ENCODE results near the gene GLB1L. TPM values are rescaled to one million over a fixed set of nuclear protein-coding genes. Genes with fewer than 3 reads are reported as not detected.
A peak's percentile ranks its signal among the peaks of the same experiment; 100 is the strongest.

GLB1L gene
- total and polyA plus RNA-seq, 8 donors: 0.58 to 31.4 (median 3.1) TPM; not detected in 1

GRCh38 chr2:219292616-219293015, 47.4 kb upstream of the GLB1L start:
- H3K4me3 ChIP-seq: no peak overlapping the region
- H3K36me3 ChIP-seq: no peaks in the 10 kb centered on the region
- WGBS, 5 donors: 83 to 92% (median 87%) methylated on average over 9 of the region's 9 CpGs
- H3K9me3 ChIP-seq: no peaks in the 10 kb centered on the region
- intact Hi-C loops (cut with DNase I; ENCODE audit: low total_unique reads): no loop called here
- H3K27me3 ChIP-seq: no peaks in the 10 kb centered on the region
- no peak for TF ChIP-seq POLR2A (IDR thresholded peaks at IDR 0.05)
- TF ChIP-seq, protein P1, sequence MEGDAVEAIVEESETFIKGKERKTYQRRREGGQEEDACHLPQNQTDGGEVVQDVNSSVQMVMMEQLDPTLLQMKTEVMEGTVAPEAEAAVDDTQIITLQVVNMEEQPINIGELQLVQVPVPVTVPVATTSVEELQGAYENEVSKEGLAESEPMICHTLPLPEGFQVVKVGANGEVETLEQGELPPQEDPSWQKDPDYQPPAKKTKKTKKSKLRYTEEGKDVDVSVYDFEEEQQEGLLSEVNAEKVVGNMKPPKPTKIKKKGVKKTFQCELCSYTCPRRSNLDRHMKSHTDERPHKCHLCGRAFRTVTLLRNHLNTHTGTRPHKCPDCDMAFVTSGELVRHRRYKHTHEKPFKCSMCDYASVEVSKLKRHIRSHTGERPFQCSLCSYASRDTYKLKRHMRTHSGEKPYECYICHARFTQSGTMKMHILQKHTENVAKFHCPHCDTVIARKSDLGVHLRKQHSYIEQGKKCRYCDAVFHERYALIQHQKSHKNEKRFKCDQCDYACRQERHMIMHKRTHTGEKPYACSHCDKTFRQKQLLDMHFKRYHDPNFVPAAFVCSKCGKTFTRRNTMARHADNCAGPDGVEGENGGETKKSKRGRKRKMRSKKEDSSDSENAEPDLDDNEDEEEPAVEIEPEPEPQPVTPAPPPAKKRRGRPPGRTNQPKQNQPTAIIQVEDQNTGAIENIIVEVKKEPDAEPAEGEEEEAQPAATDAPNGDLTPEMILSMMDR (IDR thresholded peaks at IDR 0.05): no peak
- TF ChIP-seq EP300 (IDR thresholded peaks at IDR 0.05): no peak
- TF ChIP-seq POLR2AphosphoS5 (IDR thresholded peaks at IDR 0.05): no peak
- H3K27ac ChIP-seq: no peak overlapping the region
- peaks cover 4 to 32% (median 24%) of the 10 kb centered on the region in 4 donors for H3K4me1 ChIP-seq
- no peak for DNase-seq

DNA sequence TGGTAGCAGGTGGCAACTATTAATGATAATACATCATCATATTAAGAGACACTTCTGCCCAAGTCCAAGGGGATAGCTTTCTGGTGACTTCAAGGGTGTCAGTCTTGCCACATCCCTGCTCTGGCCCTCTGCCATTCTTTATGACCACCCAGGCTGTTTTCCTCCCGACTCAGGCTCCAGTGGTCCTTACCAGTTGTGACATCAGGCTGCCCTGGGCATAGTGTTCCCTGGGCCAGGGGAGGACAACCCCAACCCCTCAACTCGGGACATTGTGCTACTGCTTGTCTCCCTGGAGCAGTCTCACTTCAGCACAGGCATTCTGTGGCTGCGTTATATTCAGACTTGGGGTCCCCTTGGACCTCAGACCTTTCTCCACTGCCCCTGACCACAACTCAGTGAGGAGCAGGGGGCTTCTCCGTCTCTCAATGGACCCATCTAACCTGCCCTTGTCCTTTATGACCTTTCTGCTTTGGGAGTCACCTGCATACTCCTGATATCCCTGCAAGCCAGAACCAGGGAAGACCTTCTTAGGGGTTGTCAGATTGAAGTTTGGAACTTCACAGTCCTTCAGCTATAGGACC, 46.8 kb upstream of the GLB1L start:
- 65 to 85% (median 80%) methylated on average over 4 of the region's 4 CpGs for WGBS, 5 donors
- Histone ChIP-seq H3K4me3 (no peak overlapping the region), H3K27ac (no peak overlapping the region), H3K9me3 (no peaks in the 10 kb centered on the region), H3K36me3 (no peaks in the 10 kb centered on the region), H3K27me3 (no peaks in the 10 kb centered on the region), H3K4me1 (peaks cover 4 to 32% (median 24%) of the 10 kb centered on the region in 4 donors)
- intact Hi-C loops (cut with DNase I; ENCODE audit: low total_unique reads): no loop called here
- no peak for DNase-seq
- TF ChIP-seq, protein P1 (IDR thresholded peaks at IDR 0.05): no peak
- TF ChIP-seq POLR2A (IDR thresholded peaks at IDR 0.05) (no peak), EP300 (IDR thresholded peaks at IDR 0.05) (no peak), POLR2AphosphoS5 (IDR thresholded peaks at IDR 0.05) (no peak)

DNA sequence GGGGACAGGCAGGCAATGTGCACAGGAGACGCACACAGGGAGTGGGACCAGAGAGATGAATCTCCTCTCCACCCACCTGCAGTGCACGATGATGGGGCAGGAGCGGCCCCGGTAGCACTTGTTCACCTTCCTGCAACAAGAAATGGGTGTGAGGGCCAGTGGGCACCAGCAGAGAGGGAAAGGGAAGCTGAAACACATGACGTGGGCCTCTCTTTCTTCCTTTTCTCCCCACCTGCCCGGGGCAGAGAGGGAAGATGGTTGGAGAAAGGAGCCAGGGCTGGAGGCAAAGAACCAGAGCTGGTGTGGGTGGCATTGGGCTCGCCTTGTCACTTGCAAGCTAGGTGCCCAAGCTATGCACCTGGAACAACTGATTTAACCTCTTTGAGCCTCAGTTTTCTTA, 46.1 kb upstream of the GLB1L start:
- peaks cover 4 to 35% (median 25%) of the 10 kb centered on the region in 4 donors for H3K4me1 ChIP-seq
- H3K36me3 ChIP-seq: peaks cover 0 to 5% (median 0%) of the 10 kb centered on the region in 4 donors
- no peak overlapping the region for H3K4me3 ChIP-seq
- 74 to 86% (median 84%) methylated on average over 6 to 7 of the region's 7 CpGs for WGBS, 5 donors
- no peaks in the 10 kb centered on the region for H3K9me3 ChIP-seq
- DNase-seq: no peak
- intact Hi-C loops (cut with DNase I; ENCODE audit: low total_unique reads): no loop called here
- H3K27me3 ChIP-seq: no peaks in the 10 kb centered on the region
- H3K27ac ChIP-seq: no peak overlapping the region
- TF ChIP-seq EP300 (IDR thresholded peaks at IDR 0.05) (no peak), POLR2AphosphoS5 (IDR thresholded peaks at IDR 0.05) (no peak), POLR2A (IDR thresholded peaks at IDR 0.05) (no peak)
- TF ChIP-seq, protein P1 (IDR thresholded peaks at IDR 0.05): no peak

- TF ChIP-seq POLR2A (IDR thresholded peaks at IDR 0.05) (no peak), POLR2AphosphoS5 (IDR thresholded peaks at IDR 0.05) (no peak), EP300 (IDR thresholded peaks at IDR 0.05) (no peak)
- TF ChIP-seq, protein P1 (IDR thresholded peaks at IDR 0.05): no peak
- Histone ChIP-seq H3K4me3 (no peak overlapping the region), H3K36me3 (peaks cover 2 to 14% (median 7%) of the 10 kb centered on the region in 4 donors), H3K4me1 (peaks cover 4 to 43% (median 29%) of the 10 kb centered on the region in 4 donors), H3K27ac (peak overlapping the region in 4 of 5 donors; percentile 29 to 70 (median 58)), H3K27me3 (no peaks in the 10 kb centered on the region), H3K9me3 (no peaks in the 10 kb centered on the region)
- WGBS, 5 donors: 86 to 91% (median 88%) methylated on average over 12 to 16 of the region's 16 CpGs
- intact Hi-C loops (cut with DNase I; ENCODE audit: low total_unique reads): no loop called here
- DNase-seq: no peak
Measured at GRCh38 chr2:219290381-219291171, 45.3 kb upstream of the GLB1L start.
